IPS-15b (cell line): ENCODE results near the gene ARMH2.
"Not testable (repeated sequence)": the region's sequence is repeated elsewhere in the genome, so short reads cannot be mapped to it uniquely, and the experiment has no call there.

Experiments
- H3K27me3 ChIP-seq: one replicate; pipeline ENCODE4 v1.6.1; 2013; ENCODE audit warnings: low read length; ENCODE audit not compliant: control insufficient read depth, insufficient read depth
- H3K36me3 ChIP-seq: one replicate; pipeline ENCODE4 v1.6.1; 2013; ENCODE audit warnings: low read length; ENCODE audit not compliant: control insufficient read depth, insufficient read depth
- H3K4me1 ChIP-seq: one replicate; pipeline ENCODE4 v1.6.1; 2013; ENCODE audit warnings: mild to moderate bottlenecking, low read length; ENCODE audit not compliant: control insufficient read depth, insufficient read depth
- H3K4me3 ChIP-seq: one replicate; pipeline ENCODE4 v1.5.1; 2013; ENCODE audit warnings: low read depth, low read length
- H3K9ac ChIP-seq: one replicate; pipeline ENCODE4 v1.6.1; 2013; ENCODE audit warnings: low read depth, mild to moderate bottlenecking, low read length
- H3K9me3 ChIP-seq: one replicate; pipeline ENCODE4 v1.6.1; 2013; ENCODE audit warnings: mild to moderate bottlenecking, low read length; ENCODE audit not compliant: control insufficient read depth, insufficient read depth

The ARMH2 gene

DNA sequence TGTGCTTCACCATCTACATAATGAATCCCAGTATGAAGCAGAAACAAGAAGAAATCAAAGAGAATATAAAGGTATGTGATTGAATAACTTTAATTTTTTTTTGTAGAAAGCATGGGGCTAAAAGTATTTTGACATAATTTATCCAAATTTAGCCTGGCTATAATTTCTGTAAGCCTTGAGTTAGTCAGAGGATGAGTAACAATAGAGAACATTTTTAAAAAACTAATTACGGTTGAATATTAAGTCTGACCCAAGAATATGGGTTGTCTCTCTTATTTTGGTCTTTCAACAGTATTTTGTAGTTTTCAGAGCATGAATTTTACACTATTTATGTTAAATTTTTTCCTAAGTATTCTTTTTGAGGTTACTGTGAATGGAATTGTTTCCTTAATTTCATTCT is 21.5 kb downstream of the ARMH2 start:
- H3K4me1 ChIP-seq: no peaks in the 10 kb centered on the region
- no peaks in the 10 kb centered on the region for H3K9me3 ChIP-seq
- H3K9ac ChIP-seq: no peak overlapping the region
- H3K36me3 ChIP-seq: peaks cover 3% of the 10 kb centered on the region
- no peaks in the 10 kb centered on the region for H3K27me3 ChIP-seq
- H3K4me3 ChIP-seq: peak overlapping the region; percentile 100

DNA sequence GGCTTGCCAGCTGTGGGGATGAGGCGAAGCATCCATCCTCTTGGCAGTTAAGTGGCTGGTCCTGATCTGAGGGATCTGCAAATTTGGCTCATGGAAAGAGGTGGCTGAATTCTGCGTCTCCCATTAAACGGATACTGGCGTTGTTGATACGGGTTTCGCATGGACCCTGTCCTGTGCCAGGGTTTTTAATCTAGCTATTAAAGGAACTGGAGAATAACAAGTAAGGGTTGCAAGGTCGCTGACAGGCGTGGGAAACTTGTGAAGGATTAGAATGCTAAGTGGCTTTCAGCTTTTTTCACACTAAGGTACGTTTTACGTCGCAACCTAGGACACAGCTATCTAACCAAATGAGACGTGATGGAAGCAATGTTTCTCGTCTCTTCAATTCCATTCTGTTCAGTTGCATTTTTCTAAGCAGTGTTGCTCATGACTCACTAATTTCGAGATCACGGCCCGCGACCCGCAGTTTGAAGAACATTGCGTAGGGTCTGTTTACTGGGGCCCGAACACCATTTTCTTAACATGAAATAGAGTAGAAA is 23.1 kb downstream of the ARMH2 start:
- no peaks in the 10 kb centered on the region for H3K9me3 ChIP-seq

GRCh38 chr6:24774696-24775519 is 23.8 kb downstream of the ARMH2 start, which contains the start of gene GMNN:
TSS of gene GMNN (plus strand) at chr6:24774937. CDS start at chr6:24777247, 2,310 bp downstream.
- Histone ChIP-seq H3K4me1 (no peaks in the 10 kb centered on the region), H3K36me3 (no peaks in the 10 kb centered on the region), H3K27me3 (no peaks in the 10 kb centered on the region), H3K9me3 (no peaks in the 10 kb centered on the region), H3K4me3 (peak within 1 kb of the TSS; percentile 100), H3K9ac (peak within 1 kb of the TSS; percentile 97)

More for the DNA sequence above, 23.1 kb downstream of the ARMH2 start:
- Histone ChIP-seq H3K27me3 (no peaks in the 10 kb centered on the region), H3K9ac (peak overlapping the region; percentile 62), H3K4me1 (no peaks in the 10 kb centered on the region), H3K4me3 (peak overlapping the region; percentile 100), H3K36me3 (no peaks in the 10 kb centered on the region)

- H3K4me3 ChIP-seq: no peak overlapping the region
- H3K27me3 ChIP-seq: no peaks in the 10 kb centered on the region
- no peaks in the 10 kb centered on the region for H3K9me3 ChIP-seq
- no peaks in the 10 kb centered on the region for H3K36me3 ChIP-seq
- no peak overlapping the region for H3K9ac ChIP-seq
- no peaks in the 10 kb centered on the region for H3K4me1 ChIP-seq
Measured at GRCh38 chr6:24768361-24768760, 30.4 kb downstream of the ARMH2 start.

- Histone ChIP-seq H3K4me1 (no peaks in the 10 kb centered on the region), H3K9ac (no peak overlapping the region), H3K36me3 (no peaks in the 10 kb centered on the region), H3K9me3 (no peaks in the 10 kb centered on the region), H3K4me3 (no peak overlapping the region), H3K27me3 (no peaks in the 10 kb centered on the region)
Measured at GRCh38 chr6:24766680-24767462, 31.8 kb downstream of the ARMH2 start.

GRCh38 chr6:24765968-24766367 is 32.7 kb downstream of the ARMH2 start:
- not testable (repeated sequence) for H3K36me3 ChIP-seq, H3K9me3 ChIP-seq, H3K9ac ChIP-seq, H3K4me1 ChIP-seq, H3K27me3 ChIP-seq, H3K4me3 ChIP-seq

DNA sequence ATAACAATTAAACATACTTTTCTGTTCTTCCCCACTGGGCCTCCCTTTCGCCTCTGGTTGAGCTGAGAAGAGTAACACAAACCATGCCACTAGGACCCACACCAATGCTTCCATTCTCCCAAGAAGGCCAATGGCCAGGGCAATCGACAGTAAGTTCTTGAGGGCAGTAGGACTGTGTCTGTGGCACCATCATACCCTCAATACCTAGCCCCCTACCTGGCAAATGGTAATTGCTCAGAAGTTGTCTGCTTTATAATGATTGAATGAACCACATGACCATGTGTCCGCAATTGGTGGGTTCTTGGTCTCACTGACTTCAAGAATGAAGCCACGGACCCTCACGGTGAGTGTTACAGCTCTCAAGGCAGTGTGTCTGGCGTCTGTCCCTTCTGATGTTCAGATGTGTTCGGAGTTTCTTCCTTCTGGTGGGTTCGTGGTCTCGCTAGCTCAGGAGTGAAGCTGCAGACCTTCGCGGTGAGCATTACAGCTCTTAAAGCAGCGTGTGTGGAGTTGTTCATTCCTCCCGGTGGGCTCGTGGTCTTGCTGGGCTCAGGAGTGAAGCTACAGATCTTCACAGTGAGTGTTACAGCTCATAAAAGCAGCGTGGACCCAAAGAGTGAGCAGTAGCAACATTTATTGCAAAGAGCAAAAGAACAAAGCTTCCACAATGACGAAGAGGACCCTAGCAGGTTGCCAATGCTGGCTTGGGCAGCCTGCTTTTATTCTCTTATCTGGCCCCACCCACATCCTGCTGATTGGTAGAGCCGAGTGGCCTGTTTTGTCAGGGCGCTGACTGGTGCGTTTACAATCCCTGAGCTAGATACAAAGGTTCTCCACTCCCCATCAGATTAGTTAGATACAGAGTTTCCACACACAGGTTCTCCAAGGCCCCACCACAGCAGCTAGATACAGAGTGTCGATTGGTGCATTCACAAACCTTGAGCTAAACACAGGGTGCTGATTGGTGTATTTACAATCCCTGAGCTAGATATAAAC is 33.6 kb downstream of the ARMH2 start:
- H3K4me3 ChIP-seq, H3K27me3 ChIP-seq: not testable (repeated sequence)

DNA sequence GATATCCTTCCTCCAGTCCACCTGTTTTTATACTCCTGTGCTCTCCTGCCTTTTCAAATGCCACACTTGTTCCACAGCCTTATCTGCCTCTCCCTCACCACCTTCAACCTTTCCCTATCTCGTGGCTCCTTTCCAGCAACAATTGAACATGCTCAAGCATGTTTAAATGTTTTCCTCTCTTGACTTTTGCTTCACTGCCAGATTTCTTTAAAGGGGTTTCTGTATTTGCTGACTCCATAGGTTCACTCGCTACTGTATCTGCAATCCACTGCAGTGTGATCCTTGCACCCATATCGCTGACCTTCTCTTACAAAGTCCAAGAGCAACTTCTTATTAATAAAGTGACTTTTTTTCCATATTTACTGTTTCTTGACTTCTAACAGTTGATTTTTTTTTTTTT is 35.1 kb downstream of the ARMH2 start:
- H3K9me3 ChIP-seq: no peaks in the 10 kb centered on the region
- H3K27me3 ChIP-seq: no peaks in the 10 kb centered on the region
- H3K4me1 ChIP-seq: no peaks in the 10 kb centered on the region
- H3K4me3 ChIP-seq: no peak overlapping the region
- no peaks in the 10 kb centered on the region for H3K36me3 ChIP-seq
- no peak overlapping the region for H3K9ac ChIP-seq

More for the DNA sequence above, 33.6 kb downstream of the ARMH2 start:
- not testable (repeated sequence) for H3K36me3 ChIP-seq, H3K9ac ChIP-seq, H3K4me1 ChIP-seq, H3K9me3 ChIP-seq

- no peaks in the 10 kb centered on the region for H3K27me3 ChIP-seq
- H3K9ac ChIP-seq: no peak overlapping the region
- no peaks in the 10 kb centered on the region for H3K36me3 ChIP-seq
- no peaks in the 10 kb centered on the region for H3K9me3 ChIP-seq
- H3K4me1 ChIP-seq: no peaks in the 10 kb centered on the region
- no peak overlapping the region for H3K4me3 ChIP-seq
Measured at GRCh38 chr6:24761851-24762250, 36.9 kb downstream of the ARMH2 start.

- Histone ChIP-seq H3K4me3 (no peak overlapping the region), H3K27me3 (no peaks in the 10 kb centered on the region), H3K9ac (no peak overlapping the region)
Measured at GRCh38 chr6:24761193-24761835, 37.4 kb downstream of the ARMH2 start.

GRCh38 chr6:24760210-24760609 is 38.5 kb downstream of the ARMH2 start:
- no peaks in the 10 kb centered on the region for H3K4me1 ChIP-seq

More at GRCh38 chr6:24761193-24761835, 37.4 kb downstream of the ARMH2 start:
- Histone ChIP-seq H3K4me1 (no peaks in the 10 kb centered on the region), H3K9me3 (no peaks in the 10 kb centered on the region), H3K36me3 (no peaks in the 10 kb centered on the region)

More at GRCh38 chr6:24760210-24760609, 38.5 kb downstream of the ARMH2 start:
- Histone ChIP-seq H3K4me3 (no peak overlapping the region), H3K9me3 (no peaks in the 10 kb centered on the region), H3K36me3 (no peaks in the 10 kb centered on the region), H3K9ac (no peak overlapping the region), H3K27me3 (no peaks in the 10 kb centered on the region)
